ENCODE results near the gene FAM227B.
"Not testable (repeated sequence)": the region's sequence is repeated elsewhere in the genome, so short reads cannot be mapped to it uniquely, and the experiment has no call there.

The FAM227B gene

DNA sequence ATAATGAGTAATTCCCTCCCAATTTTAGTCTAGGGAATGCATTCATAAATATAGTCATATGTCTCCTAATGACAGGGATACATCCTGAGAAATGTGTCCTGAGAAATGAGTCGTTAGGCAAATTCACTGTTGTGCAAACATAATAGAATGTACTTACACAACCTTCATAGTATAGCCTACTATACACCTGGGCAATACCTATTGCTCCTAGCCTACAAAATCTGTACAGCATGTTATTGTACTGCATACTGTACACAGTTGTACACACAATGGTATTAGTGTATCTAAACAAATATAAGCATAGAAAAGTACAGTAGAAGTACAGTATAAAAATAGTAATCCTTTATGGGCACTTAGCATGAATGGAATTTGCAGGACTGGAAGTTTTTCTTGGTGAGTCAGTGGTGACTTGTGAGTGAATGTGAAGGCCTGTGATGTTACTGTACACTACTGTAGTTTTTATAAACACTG lies 6.8 kb upstream of the FAM227B start:
- Histone ChIP-seq H3K9me3 (ENCODE audit: control insufficient read depth, insufficient read depth, low read length) (peaks cover 5% of the 10 kb centered on the region), H3K9ac (ENCODE audit: low read depth, low read length) (no peak overlapping the region), H3K36me3 (ENCODE audit: insufficient read depth, low read length) (peaks cover 7% of the 10 kb centered on the region; the same call in 1 of the 2 replicates)

DNA sequence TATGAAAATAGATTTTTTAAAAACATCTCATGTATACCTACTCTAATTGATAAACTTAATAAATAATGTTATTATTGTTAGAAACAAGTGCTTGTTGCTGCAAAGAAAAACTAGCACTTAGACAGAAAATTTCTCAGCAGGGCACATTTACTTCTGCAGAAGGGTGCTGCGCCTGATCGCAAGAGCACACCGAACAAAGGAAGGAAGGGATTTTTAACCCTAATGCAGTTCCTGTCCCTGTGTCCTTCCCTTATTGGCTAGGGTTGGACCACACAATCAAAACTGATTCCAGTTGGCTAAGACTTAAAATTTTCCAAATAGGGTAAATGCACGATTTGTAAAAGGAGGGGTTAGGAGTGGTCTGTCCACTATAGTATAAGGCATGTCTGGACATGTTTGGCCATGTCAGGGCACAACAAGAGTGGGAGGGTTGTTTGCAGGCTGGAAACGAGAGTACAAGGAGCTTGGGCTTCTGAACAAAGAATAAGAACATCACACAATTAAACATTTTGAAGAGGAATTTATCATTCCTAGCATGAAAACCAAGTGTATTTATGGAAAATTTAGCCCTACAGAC lies 4.9 kb upstream of the FAM227B start:
- Histone ChIP-seq H3K36me3 (ENCODE audit: insufficient read depth, low read length) (peaks cover 7% of the 10 kb centered on the region; the same call in 1 of the 2 replicates), H3K4me1 (ENCODE audit: insufficient read depth, low read length) (no peaks in the 10 kb centered on the region), H3K9ac (ENCODE audit: low read depth, low read length) (no peak overlapping the region), H3K9me3 (ENCODE audit: control insufficient read depth, insufficient read depth, low read length) (peaks cover 5% of the 10 kb centered on the region)

More for the DNA sequence above, 6.8 kb upstream of the FAM227B start:
- H3K4me1 ChIP-seq (ENCODE audit: insufficient read depth, low read length) = no peaks in the 10 kb centered on the region

DNA sequence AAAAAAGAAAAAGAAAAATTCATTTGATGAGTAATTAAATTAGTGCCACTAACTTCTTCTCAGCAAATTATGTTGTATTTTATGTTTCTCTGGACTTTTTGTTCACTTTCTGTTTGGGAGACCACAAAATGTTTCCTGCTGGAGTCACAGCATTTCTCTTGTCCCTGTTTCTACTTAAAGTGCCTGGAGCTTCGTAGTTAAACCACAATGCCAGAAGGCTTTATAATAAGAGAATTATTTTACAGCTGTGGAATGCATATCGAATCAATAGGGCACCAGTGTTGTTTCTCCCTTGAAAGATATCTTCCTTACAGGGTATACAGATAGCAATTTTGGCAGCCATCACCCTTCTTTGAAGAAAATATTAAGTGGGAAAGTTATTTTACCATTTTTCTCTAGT lies 3.4 kb upstream of the FAM227B start:
- Histone ChIP-seq H3K36me3 (ENCODE audit: insufficient read depth, low read length) (peaks cover 7% of the 10 kb centered on the region; the same call in 1 of the 2 replicates), H3K9me3 (ENCODE audit: control insufficient read depth, insufficient read depth, low read length) (peaks cover 5% of the 10 kb centered on the region), H3K9ac (ENCODE audit: low read depth, low read length) (no peak overlapping the region), H3K4me1 (ENCODE audit: insufficient read depth, low read length) (no peaks in the 10 kb centered on the region)

DNA sequence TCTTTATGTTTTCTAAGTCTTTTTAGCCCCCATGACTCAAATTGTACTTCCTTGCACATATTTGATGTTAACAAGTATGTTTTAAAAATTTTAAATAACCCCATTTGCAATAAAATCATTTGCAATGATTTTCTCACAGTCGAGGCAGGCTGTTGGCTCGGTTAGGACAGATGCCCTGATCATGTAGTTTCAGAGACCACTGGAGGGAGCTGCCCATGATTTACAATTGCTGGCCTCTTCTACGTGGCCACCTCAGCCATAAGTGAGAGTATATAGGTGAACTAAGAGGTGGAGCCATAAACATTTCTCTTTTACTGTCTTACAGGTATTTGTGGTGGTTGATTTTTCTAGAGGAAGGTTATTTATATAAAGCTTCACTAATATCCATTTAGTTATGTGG lies 1.9 kb upstream of the FAM227B start:
- Histone ChIP-seq H3K4me1 (ENCODE audit: insufficient read depth, low read length) (no peaks in the 10 kb centered on the region), H3K36me3 (ENCODE audit: insufficient read depth, low read length) (peaks cover 7% of the 10 kb centered on the region; the same call in 1 of the 2 replicates), H3K9ac (ENCODE audit: low read depth, low read length) (no peak overlapping the region), H3K9me3 (ENCODE audit: control insufficient read depth, insufficient read depth, low read length) (peaks cover 5% of the 10 kb centered on the region)

DNA sequence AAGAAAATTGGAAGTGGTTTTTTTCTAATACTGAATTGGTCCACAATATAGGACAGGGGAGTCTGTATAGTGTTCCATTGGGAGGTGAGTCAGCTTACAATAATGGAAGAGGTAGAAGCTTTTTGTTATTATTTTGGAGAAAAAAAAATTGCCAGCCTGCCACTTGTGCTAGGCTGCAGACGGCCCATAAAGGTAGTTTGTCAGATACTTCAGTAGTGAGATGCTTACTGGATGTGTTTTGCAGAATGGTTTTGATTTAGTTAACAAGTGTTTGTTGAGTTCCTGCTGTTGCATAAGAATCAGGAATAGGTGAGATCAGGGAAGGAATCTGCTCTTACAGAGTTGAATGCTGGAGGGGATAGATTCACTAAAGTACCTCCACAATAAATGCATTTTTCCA lies 1.3 kb upstream of the FAM227B start:
- Histone ChIP-seq H3K36me3 (ENCODE audit: insufficient read depth, low read length) (0 out of 2 replicates have a peak, but pooled peaks cover 4% of the 10 kb centered on the region), H3K9ac (ENCODE audit: low read depth, low read length) (peak overlapping the region; percentile 88; the same call in 1 of the 2 replicates), H3K9me3 (ENCODE audit: control insufficient read depth, insufficient read depth, low read length) (peaks cover 5% of the 10 kb centered on the region), H3K4me1 (ENCODE audit: insufficient read depth, low read length) (no peaks in the 10 kb centered on the region)

DNA sequence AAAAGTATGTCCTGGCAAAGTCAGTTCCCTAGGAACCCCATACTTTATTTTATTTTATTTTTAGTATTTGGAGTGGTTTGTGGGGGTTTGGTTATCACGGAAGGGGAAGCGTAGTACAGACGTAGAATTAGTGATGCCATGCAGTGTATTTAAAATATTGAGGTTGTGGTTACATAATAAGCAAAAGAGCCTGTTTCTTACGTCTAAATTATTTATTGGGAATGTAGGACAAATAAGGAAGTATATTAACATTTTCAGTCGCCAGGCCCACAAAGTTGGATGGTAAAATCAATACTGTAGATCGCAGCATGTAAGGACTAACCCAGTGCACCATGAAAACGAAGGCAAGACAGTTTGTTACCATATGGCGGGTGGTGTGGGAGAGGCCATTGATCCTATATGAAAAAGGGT lies 788 bp upstream of the FAM227B start:
- Histone ChIP-seq H3K36me3 (ENCODE audit: insufficient read depth, low read length) (0 out of 2 replicates have a peak, but pooled peaks cover 4% of the 10 kb centered on the region), H3K4me1 (ENCODE audit: insufficient read depth, low read length) (no peaks in the 10 kb centered on the region), H3K9me3 (ENCODE audit: control insufficient read depth, insufficient read depth, low read length) (peaks cover 5% of the 10 kb centered on the region), H3K9ac (ENCODE audit: low read depth, low read length) (peak overlapping the region; percentile 88)

DNA sequence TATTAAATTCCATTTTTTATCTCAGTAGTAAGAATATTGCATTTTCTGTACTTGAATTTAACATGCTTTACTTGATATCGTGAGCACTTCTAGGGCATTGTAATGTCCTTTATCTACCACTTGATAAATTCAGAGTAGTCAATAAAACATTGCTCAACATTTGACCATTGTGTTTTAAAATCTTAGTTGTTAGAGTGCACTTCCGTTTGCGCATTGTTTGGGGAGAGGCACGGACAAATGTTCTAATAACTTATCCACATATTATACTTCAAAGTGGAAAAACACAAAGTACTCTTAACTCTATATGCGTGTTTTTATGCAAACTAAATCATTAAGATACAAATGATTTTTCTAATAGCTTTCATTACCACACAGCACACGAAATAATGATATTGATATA lies 419 bp downstream of the FAM227B start:
- H3K9me3 ChIP-seq (ENCODE audit: control insufficient read depth, insufficient read depth, low read length) = peaks cover 2% of the 10 kb centered on the region
- H3K36me3 ChIP-seq (ENCODE audit: insufficient read depth, low read length) = no peaks in the 10 kb centered on the region
- H3K4me1 ChIP-seq (ENCODE audit: insufficient read depth, low read length) = no peaks in the 10 kb centered on the region
- peak overlapping the region; percentile 65 for H3K9ac ChIP-seq (ENCODE audit: low read depth, low read length)

DNA sequence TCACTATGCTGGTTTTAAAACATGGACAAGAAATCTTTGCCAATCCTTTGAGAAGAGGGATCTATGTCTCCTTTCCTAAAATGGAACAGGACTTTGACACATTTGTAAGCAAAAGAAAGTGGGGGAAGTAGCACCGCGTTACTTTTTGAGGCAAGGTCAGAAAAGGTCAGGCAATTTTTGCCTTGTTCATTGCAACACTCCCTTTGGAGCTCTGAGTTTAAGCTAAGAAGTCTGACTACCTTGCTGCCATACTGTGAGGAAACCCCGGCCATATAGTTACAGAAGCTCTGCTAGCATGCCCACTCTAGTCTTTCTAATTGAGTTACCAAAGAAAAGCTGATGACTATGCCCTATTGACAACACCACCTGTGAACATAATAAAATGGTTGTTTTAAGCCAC lies 1.4 kb downstream of the FAM227B start:
- no peaks in the 10 kb centered on the region for H3K36me3 ChIP-seq (ENCODE audit: insufficient read depth, low read length)
- no peaks in the 10 kb centered on the region; the same call in 1 of the 2 replicates for H3K9me3 ChIP-seq (ENCODE audit: control insufficient read depth, insufficient read depth, low read length)
- H3K9ac ChIP-seq (ENCODE audit: low read depth, low read length) = no peak overlapping the region
- H3K4me1 ChIP-seq (ENCODE audit: insufficient read depth, low read length) = no peaks in the 10 kb centered on the region

DNA sequence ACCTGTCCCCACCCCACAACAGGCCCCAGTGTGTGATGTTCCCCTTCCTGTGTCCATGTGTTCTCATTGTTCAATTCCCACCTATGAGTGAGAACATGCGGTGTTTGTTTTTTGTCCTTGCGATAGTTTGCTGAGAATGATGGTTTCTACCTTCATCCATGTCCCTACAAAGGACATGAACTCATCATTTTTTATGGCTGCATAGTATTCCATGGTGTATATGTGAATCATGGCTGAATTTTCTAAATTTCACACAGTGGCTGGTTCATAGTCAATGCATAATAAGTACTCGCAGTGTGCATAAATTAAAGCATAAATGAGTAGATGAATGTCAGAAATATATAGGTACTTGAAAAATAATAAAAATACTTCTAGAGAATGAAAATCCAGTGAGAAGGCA lies 8.4 kb downstream of the FAM227B start:
- not testable (repeated sequence) for H3K36me3 ChIP-seq (ENCODE audit: insufficient read depth, low read length); H3K4me1 ChIP-seq (ENCODE audit: insufficient read depth, low read length); H3K9me3 ChIP-seq (ENCODE audit: control insufficient read depth, insufficient read depth, low read length); H3K9ac ChIP-seq (ENCODE audit: low read depth, low read length)

DNA sequence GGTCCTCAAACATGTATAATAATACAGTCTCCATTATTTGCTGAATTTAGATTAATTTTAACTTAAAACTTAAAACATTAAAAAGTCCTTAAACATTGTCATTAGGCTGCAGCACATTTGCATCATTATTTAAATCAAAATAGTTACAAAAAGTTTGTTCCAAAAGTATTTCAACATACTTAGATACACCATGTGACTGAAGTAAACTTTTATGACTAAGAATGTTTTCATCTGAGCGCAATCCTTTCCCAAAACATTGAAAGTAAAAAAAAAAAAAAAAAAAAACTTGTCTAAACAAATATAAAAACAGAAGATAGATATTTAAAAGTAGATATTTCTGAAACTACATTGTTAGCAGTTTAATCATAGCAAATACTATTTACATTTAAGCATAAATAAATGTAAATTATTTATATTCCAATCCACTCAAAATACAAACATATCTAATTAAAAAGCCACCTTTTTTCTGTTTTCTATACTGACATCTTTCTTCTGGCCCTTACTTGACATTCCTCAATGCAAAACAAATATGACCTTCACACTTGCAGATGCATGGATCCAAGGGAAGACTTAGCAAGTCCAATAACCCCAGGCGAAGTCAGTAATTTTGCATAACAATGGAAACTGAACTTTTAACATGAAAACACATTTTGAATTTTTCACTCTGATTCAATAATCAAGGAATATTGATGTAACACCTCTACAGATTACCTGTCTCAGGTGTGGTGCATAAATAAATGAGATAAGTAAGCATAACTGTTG lies 10.3 kb downstream of the FAM227B start:
- Histone ChIP-seq H3K9me3 (ENCODE audit: control insufficient read depth, insufficient read depth, low read length) (peaks cover 4% of the 10 kb centered on the region), H3K4me1 (ENCODE audit: insufficient read depth, low read length) (no peaks in the 10 kb centered on the region), H3K9ac (ENCODE audit: low read depth, low read length) (no peak overlapping the region), H3K36me3 (ENCODE audit: insufficient read depth, low read length) (no peaks in the 10 kb centered on the region)

DNA sequence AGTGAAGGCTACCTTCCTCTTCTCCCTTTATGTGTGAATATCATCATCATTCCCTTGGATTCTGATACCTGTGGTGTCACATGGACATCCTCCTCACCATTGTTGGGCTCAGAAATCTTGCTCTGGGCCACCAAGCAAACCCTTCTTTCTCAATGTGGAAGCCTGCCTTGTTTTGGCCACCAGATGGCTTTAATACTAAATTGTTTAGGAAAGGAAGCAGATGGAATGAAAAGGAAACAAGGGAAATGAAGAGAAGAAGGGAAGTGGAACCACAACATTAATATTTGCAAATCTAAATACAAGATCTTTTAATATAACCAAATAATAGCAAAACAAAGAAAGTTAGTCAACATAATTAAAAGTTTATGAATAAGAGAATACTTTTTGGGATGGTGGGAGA lies 14.0 kb downstream of the FAM227B start:
- no peak overlapping the region for H3K9ac ChIP-seq (ENCODE audit: low read depth, low read length)

DNA sequence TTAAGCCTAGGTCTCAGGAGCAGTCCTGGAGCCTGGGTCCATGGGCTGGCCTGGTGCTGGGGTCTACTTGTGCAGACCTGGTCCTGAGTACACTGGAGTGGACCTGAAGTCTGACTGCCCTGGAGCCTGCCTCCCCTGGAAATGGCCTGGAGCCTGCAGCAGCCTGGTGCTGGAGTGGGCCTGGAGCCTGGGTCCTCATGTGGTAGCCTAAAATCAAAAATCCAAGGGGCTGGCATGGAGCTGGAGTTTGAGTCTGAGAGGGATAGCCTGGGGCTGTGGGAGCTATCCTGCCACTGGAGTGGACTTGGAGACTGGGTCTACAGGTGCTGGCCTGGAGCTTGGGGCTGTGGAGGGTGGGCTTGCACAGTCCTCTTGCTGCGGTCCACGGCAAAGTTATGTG lies 15.0 kb downstream of the FAM227B start:
- Histone ChIP-seq H3K36me3 (ENCODE audit: insufficient read depth, low read length) (no peaks in the 10 kb centered on the region), H3K9me3 (ENCODE audit: control insufficient read depth, insufficient read depth, low read length) (no peaks in the 10 kb centered on the region), H3K4me1 (ENCODE audit: insufficient read depth, low read length) (no peaks in the 10 kb centered on the region), H3K9ac (ENCODE audit: low read depth, low read length) (no peak overlapping the region)

More for the DNA sequence above, 14.0 kb downstream of the FAM227B start:
- H3K9me3 ChIP-seq (ENCODE audit: control insufficient read depth, insufficient read depth, low read length) = no peaks in the 10 kb centered on the region
- no peaks in the 10 kb centered on the region for H3K4me1 ChIP-seq (ENCODE audit: insufficient read depth, low read length)
- no peaks in the 10 kb centered on the region for H3K36me3 ChIP-seq (ENCODE audit: insufficient read depth, low read length)

DNA sequence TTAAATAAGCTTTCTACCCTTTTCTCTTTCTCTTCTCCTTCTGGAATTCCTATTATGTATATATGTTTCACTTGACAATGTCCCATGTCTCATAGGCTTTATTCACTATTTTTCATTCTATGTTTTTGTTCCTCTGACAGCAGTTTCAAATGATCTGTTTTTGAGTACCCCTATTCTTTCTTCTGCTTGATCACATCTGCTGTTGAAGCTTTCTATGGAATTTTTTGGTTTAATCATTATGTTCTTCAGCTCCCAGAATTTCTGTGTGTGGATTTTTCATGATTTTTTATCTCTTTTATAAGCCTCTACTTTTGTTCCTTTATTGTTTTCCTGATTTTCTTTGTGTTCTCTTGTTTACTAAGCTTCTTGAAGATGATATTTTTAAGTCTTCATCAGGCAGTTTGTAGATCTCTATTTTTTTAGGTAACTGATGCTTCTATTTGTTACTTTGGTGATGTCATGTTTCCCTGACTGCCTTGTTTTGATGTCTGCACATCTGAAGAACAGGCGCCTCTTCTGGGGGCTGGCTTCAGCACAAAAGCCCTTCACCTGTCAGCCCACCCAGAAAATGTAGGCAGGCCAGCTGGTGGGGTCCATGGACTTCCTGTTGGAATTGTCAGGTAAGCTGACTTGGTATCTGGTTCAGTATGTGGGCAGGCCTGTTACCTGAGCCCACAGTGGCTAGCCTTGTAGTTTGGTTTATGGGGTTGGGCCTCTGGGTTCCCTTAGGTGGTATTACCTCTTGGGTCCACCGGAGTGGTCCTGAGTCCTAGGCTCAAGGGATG lies 15.8 kb downstream of the FAM227B start:
- H3K9ac ChIP-seq (ENCODE audit: low read depth, low read length) = no peak overlapping the region
- H3K9me3 ChIP-seq (ENCODE audit: control insufficient read depth, insufficient read depth, low read length) = no peaks in the 10 kb centered on the region
- H3K36me3 ChIP-seq (ENCODE audit: insufficient read depth, low read length) = no peaks in the 10 kb centered on the region
- H3K4me1 ChIP-seq (ENCODE audit: insufficient read depth, low read length) = no peaks in the 10 kb centered on the region

DNA sequence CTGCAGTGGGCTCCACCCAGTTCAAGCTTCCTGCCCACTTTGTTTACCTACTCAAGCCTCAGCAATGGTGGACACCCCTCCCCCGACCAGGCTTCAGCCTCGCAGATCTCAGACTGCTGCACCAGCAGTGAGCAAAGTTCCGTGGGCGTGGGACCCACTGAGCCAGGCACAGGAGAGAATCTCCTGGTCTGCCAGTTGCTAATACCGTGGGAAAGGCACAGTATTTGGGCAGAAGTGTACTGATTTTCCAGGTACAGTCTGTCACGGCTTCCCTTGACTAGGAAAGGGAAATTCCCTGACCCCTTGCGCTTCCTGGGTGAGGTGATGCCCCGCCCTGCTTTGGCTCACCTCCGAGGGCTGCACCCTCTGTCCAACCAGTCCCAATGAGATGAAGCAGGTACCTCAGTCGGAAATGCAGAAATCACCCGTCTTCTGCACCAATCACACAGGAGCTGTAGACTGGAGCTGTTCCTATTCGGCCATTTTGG lies 27.7 kb downstream of the FAM227B start:
- not testable (repeated sequence) for H3K4me1 ChIP-seq (ENCODE audit: insufficient read depth, low read length)

More for the DNA sequence above, 27.7 kb downstream of the FAM227B start:
- not testable (repeated sequence) for H3K36me3 ChIP-seq (ENCODE audit: insufficient read depth, low read length); H3K9ac ChIP-seq (ENCODE audit: low read depth, low read length); H3K9me3 ChIP-seq (ENCODE audit: control insufficient read depth, insufficient read depth, low read length)

Measured in ES-I3 (cell line).